HG03159 (cell line): ENCODE measurements around the gene IER5L.
A peak's percentile ranks its signal among the peaks of the same experiment; 100 is the strongest.
"Not testable (repeated sequence)": the region's sequence is repeated elsewhere in the genome, so short reads cannot be mapped to it uniquely, and the experiment has no call there.

Experiments
- ATAC-seq: cut with Tn5 transposase; IDR thresholded peaks from one replicate; pipeline ENCODE4 v1.9.1; 2021; ENCODE audit warnings: mild to moderate bottlenecking, moderate library complexity; ENCODE audit not compliant: unreplicated experiment

IER5L gene

DNA sequence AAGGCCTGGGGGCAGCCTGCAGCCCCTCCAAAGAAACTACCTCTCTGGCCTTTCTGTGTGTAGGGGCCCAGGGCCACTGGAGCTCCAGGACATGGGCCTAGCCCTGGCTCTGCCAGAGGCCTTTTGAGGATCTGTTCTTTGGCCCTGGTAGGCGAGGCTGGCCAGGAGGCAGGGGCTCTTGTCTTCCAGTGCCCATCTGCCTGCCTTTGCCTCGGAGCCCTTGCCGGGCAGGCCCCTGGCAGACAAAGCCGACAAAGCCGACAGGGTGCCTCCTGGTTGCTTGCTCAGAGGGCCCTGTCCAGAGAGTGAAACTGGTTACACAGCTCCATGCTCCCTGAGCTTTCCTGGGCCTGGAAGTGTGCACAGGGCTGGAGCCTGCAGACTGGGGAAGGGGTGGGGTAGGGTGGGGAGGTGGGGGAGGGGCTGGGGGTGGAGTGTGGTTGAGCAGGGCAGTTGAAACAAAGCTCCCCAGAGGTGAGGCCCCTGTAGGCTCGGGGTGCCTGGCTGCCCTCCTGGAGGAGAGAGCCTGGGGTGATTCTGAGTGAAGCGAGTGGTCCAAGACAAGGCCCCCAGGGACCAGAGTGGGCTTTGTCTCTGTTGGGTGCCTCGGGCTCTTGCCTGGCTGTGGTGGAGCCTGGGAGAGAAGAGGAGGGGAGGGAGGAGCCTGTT, 37.5 kb downstream of the IER5L start:
- peak; percentile 10 for ATAC-seq

- peak; percentile 60 for ATAC-seq
Observed at GRCh38 chr9:129139993-129140396, 38.1 kb downstream of the IER5L start.

DNA sequence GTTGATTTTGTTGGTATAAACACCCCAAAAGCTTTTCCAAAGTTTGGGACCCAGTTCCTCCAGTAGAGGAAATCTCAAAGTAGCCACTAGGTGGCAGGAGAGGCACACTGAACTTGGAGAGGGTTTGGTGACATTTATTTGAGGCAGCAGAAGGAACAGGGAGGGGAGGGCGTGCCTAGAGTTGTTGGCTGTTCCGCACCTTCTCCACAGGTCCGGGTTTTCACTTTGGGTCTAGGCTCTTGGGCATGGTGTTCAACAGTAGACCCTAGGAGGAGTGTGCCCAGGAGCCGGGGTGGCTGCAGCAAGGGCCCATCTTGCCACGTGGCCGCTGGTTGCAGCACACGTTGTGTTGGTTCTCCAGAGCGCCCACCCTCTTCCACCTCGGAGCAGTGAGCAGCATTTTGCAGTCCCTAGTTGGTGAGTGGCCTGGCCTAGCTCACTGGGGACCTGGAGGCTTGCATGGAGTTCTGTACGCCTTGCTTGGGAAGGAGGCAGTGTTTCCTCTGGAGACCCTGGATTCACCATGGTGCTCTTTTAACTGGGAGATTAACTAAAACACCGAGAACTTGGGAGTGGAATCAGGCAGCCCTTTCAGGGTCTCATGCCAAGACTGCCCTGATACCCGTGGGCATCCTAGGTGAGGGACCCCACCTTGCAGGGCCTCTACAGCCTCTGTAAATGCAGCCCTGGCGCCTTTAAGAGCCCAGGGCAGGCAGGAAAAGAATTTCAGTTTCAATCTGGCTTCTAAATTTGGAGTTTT, 38.6 kb downstream of the IER5L start:
- ATAC-seq, result peak; percentile 10

- ATAC-seq, result no peak
Observed at GRCh38 chr9:129138476-129139232, 39.4 kb downstream of the IER5L start.

- no peak for ATAC-seq
Observed at GRCh38 chr9:129138144-129138462, 40.0 kb downstream of the IER5L start.

- no peak for ATAC-seq
Observed at GRCh38 chr9:129137292-129138143, 40.5 kb downstream of the IER5L start.

DNA sequence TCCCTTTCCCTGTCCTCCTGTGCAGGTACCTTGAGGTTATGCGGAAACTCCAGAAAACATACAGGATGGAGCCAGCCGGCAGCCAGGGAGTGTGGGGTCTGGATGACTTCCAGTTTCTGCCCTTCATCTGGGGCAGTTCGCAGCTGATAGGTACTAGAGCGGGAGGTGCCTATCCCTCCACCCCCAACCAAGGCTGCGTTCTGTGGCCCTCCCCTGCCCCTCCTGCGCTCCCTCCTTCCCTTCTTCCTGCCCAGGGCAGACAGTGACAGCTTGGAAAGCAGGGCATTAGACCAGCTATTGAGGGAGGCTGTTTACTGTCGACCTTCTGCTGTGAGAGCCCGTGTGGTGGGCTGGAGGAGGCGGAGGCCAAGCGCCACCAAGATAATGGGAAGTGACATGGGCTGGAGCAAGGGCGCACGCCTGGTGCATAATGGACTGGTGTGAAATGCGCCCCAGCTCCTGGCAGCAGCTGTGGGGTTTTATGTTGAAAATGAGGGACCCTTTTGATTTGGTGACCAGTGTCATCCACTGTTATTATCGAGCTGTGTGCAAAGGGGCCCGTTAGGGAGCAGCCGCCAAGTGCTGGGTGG, 41.5 kb downstream of the IER5L start:
- ATAC-seq, result no peak

DNA sequence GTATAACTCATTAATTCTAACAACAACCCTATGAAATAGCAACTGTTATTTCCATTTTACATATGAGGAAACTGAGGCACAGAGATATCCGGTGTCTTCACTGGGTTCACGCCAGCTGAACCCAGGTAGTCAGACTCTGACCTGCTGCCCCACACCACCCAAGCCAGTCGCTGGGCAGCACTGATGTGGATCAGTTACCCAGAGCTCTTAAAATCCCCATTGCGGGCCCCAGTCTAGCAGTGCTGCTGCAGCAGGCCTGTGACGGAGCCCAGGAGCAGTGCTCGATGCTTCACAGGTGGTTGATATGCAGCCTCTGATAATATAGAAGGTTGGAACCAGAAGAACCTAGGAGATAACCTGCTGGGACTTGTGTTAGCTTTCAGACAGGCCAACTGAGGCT, 42.6 kb downstream of the IER5L start:
- no peak for ATAC-seq

DNA sequence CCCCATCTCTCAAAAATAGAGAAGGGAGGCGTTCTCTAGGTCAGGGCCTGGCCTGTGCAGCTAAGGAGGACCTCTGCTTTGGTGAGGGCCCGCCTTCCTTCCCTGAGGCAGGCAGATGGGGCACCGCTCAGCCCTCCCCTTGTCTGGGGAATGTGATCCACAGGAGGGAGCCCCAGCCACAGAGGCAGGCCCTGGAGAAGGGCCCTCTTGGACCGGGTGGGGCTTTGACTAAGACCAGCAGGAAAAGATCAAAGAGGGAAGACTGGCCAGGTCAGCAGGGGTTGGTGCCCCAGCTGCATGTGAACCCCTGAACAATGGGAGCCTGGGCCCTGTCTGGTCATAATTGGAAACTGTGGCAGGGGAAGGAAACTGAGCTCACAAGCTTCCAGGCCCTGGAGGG, 45.0 kb downstream of the IER5L start:
- no peak for ATAC-seq

DNA sequence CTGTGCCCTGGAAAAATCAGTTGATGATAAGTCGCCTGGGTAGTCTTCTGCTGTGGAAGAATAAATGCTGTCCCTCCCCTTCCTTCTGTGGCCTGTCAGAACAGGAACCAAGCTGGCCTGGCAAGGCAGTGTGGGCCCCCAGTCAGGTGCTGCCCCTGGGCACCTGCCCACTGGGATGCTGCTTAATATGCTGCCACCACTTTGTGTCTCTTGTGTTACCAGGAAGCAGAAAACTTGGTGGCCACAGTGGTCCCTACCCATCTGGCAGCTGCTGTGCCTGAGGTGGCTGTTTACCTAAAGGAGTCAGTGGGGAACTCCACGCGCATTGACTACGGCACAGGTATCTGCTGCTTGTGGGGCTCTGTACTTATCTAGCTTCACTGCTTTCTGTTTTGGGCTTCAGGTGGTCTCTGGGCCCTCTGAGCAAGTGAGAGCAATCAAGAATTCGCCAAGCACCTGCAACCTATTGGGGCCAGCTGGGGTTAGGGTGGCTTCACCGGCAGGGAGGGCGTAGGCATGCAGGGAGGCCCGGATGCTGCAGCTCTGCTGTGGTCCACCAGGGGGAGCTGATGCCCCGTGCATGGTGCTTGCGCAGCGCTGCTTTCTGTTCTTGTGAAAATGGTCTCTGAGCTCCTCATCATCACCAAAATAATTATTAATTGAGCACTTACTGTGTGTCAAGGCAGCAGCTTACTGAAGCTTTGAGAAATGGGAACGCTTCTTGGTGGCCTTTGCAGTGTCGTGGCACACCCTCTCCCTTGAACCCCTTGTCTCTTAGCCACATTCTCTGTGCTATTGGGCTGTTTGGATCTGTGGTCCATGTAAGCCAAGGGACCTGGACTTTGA, 46.5 kb downstream of the IER5L start:
- ATAC-seq, result peak; percentile 60

DNA sequence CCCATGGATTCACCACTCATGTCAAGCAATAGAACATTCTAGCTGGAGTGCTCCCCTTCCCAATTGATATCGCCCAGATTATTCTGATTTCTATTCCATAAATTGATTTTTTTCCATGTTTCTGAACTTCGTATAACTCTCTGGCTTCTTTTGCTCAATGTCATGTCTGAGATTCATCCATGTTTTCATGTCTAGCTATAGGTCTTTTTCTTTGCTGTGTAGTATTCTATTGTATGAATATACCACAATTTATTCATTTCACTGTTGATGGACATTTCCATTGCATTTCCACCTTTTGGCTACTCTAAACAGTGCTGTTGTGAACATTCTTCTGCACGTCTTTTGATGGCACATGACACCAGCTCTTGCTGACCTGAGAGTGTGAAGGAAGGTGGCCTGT, 47.3 kb downstream of the IER5L start:
- ATAC-seq, result no peak

- not testable (repeated sequence) for ATAC-seq
Observed at GRCh38 chr9:129130271-129130670, 47.8 kb downstream of the IER5L start.

DNA sequence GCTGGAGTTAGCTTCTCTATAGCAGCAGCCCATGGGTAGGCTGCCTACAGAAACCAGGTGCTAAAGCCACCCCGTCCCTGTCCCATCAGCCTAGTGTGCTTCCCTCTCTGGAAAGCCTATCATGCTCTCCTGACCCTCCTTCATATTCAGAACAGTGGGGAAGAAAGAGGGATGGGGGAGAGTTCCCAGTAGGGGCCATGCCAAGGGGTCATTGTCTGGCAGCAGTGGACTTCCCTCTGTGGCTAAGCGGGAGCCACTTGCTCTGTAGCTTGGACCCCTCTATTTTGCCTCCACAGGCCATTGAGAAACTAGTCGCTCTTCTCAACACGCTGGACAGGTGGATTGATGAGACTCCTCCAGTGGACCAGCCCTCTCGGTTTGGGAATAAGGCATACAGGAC, 49.4 kb downstream of the IER5L start:
- ATAC-seq, result no peak

DNA sequence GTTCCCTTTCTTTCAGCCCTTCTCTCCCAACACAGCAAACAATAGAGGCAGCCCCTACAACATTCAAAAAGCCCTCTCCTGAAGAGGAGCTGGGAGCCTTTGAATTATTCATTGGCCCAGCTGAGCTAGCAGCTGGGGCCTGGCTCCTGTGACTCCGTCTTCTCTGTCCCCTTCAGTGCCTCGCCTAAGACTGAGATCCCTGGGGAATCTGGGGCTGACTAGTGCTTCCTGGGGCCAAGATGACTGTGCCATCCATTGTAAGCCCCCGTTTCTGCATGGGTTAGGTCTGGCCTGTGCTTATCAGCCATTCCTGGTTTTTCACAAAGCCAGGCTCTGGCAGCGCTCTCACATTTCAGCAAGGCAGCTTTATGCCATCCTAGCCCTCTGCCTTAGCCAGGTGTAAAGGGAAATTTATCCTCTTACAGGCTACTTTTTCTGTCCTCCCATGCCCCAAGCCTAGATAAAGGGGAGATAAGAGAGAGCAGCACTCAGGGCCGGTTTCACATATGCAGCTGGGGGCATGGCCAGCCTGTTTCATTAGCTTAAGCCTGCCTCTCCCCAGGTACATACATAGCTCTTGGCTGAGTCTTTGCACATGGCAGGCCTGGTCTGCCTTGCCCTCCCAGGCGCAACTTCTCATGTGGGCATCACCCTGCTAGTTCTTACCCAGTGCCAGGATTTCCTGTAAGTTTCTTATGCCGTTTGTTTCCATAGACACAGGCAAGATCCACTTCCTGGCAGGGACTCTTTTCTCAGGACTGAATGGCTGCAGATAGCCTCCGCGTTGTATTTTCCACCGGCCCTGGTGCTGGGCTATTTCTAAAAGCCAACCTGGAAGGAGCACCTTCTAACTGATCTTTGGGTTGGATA, 51.1 kb downstream of the IER5L start:
- ATAC-seq, result no peak
